ENCODE measurements around the gene SWAP70.

Gene SWAP70

DNA sequence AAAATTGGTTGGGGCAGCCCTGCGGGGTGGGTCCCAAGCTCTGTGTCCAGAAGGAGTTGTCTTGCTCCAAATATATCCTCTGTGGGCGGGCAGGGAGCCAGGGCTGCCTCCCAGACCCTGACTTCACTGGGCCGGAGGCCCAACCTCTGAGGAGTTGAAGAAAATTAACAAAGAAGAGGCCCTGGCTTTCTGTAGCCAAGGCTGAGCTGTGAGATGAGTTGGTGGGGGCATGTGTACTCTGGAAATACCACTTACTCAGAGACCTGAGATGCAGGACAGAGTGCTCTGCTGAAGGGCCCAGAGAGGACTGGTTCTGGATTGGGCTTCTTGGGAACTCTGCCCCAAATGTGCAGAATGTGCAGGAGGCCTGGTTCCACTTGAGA lies 96.3 kb downstream of the SWAP70 start:
- no peak overlapping the region for H3K9ac ChIP-seq (ENCODE audit: low read length)

DNA sequence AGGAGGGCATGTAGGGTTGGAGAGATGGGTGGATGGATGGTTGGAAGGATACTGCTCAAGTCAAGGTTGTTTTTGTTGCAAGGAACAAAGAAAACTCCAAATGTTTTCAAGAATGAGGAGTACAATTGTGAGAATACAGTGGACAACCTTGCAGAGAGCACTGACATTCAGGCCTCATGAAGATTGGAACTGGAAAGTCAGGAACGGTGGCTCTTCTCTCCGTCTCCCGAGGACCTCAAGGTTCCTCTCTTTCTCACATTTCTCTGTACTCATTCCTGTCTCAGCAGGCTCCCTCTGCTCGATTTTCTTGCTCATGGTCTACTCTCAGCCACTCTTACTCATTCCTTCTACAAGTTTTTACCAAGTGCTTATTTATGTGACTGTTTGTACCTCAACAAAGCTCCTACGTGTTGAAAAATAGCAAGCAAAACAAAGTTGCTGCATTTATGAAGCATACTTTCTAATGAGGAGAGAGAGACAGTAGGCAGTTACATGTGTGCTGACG lies 97.6 kb downstream of the SWAP70 start:
- H3K4me3 ChIP-seq (ENCODE audit: low read depth, low read length), result no peak overlapping the region
- H3K27me3 ChIP-seq (ENCODE audit: control insufficient read depth, insufficient read depth, low read length), result no peaks in the 10 kb centered on the region
- no peak overlapping the region for H3K27ac ChIP-seq (ENCODE audit: low read depth, low read length)
- no peaks in the 10 kb centered on the region for H3K36me3 ChIP-seq (ENCODE audit: control insufficient read depth, insufficient read depth, low read length)
- no peak overlapping the region for H3K9ac ChIP-seq (ENCODE audit: low read length)
- no peaks in the 10 kb centered on the region for H3K9me3 ChIP-seq (ENCODE audit: control insufficient read depth, insufficient read depth, low read depth, low read length)
- peaks cover 46% of the 10 kb centered on the region for H3K4me1 ChIP-seq (ENCODE audit: control insufficient read depth, insufficient read depth, low read length)

More for the DNA sequence above, 96.3 kb downstream of the SWAP70 start:
- H3K4me3 ChIP-seq (ENCODE audit: low read depth, low read length), result no peak overlapping the region
- H3K36me3 ChIP-seq (ENCODE audit: control insufficient read depth, insufficient read depth, low read length), result no peaks in the 10 kb centered on the region
- no peaks in the 10 kb centered on the region for H3K9me3 ChIP-seq (ENCODE audit: control insufficient read depth, insufficient read depth, low read depth, low read length)
- no peaks in the 10 kb centered on the region for H3K27me3 ChIP-seq (ENCODE audit: control insufficient read depth, insufficient read depth, low read length)
- H3K4me1 ChIP-seq (ENCODE audit: control insufficient read depth, insufficient read depth, low read length), result peaks cover 38% of the 10 kb centered on the region
- no peak overlapping the region for H3K27ac ChIP-seq (ENCODE audit: low read depth, low read length)

DNA sequence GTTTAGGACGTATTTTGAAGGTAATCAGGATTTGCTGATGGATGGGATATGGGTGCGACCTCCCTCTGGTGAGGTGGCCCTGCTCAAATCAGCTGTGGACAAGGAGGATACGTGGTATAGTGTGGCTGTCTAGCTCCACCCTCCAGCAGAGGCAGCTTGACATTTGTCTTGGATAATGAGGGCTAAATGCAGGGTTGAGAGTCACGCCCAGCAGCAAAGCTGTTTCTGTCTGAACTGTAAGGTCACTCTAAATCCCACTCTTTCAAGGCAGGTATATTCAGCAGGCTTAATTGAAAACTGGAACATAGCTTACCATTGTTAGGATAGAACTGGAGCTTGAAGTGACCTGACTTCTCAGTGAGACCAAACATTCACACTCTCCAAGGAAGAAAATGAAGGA lies 98.7 kb downstream of the SWAP70 start:
- no peaks in the 10 kb centered on the region for H3K9me3 ChIP-seq (ENCODE audit: control insufficient read depth, insufficient read depth, low read depth, low read length)
- H3K27me3 ChIP-seq (ENCODE audit: control insufficient read depth, insufficient read depth, low read length), result no peaks in the 10 kb centered on the region
- H3K36me3 ChIP-seq (ENCODE audit: control insufficient read depth, insufficient read depth, low read length), result no peaks in the 10 kb centered on the region
- peaks cover 38% of the 10 kb centered on the region for H3K4me1 ChIP-seq (ENCODE audit: control insufficient read depth, insufficient read depth, low read length)
- no peak overlapping the region for H3K27ac ChIP-seq (ENCODE audit: low read depth, low read length)
- no peak overlapping the region for H3K4me3 ChIP-seq (ENCODE audit: low read depth, low read length)
- H3K9ac ChIP-seq (ENCODE audit: low read length), result no peak overlapping the region

DNA sequence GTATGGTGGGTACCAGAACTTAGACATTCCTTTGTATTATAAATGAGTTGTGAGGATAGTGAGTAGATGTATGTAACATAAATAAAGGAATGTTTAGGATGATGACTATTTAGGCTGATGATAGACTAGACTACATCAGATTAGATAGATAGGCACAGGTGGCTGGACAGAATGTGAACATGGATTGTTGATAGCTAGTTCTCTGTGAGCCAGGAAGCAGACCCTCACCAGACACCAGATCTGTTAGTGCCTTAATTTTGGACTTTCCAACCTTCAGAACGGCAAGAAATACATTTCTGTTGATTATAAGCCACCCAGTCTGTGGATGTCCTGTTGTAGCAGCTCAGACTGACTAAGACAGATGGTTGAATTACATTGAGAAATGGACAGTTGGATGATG lies 99.4 kb downstream of the SWAP70 start:
- no peaks in the 10 kb centered on the region for H3K36me3 ChIP-seq (ENCODE audit: control insufficient read depth, insufficient read depth, low read length)
- no peak overlapping the region for H3K27ac ChIP-seq (ENCODE audit: low read depth, low read length)
- H3K9me3 ChIP-seq (ENCODE audit: control insufficient read depth, insufficient read depth, low read depth, low read length), result no peaks in the 10 kb centered on the region
- H3K27me3 ChIP-seq (ENCODE audit: control insufficient read depth, insufficient read depth, low read length), result no peaks in the 10 kb centered on the region
- H3K9ac ChIP-seq (ENCODE audit: low read length), result no peak overlapping the region
- H3K4me3 ChIP-seq (ENCODE audit: low read depth, low read length), result no peak overlapping the region
- peaks cover 34% of the 10 kb centered on the region for H3K4me1 ChIP-seq (ENCODE audit: control insufficient read depth, insufficient read depth, low read length)

DNA sequence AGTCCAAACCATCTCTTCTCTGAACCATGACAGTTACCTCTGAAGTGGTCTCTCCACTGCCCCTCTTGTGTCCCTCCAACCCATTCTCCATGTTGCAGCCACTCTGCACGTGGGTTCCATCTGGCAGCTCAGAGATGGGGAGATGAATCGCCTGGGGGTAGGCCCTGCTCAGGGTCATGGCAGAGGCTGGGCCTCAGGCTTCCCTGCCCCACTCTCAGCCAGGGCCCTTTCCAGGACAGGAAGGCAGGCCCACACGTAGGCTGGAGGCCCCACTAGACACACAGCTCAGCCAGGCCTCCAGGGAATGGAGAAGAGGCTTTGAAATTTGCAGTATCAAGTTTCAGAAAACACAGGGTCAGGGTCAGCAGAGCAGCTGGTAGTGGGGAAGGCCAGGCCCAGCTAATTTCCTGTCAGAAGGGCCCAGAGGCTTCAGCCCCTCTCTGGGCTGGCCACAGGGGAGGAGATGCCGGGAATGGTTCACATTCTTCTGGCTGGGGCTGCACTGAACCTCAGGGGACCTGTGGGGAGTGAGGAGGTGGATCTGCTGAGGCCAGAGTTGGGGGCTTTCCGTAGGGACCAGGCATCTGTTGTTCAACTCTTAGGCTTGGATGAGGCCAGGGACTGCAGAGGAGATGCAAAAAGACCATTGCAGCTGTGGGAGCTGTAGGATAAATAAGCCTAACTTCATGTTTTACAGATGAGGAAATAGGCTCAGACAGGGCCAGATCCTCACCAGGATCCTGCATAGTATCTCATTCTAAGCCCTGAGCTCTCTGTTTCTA lies 101.6 kb downstream of the SWAP70 start:
- Histone ChIP-seq H3K9me3 (ENCODE audit: control insufficient read depth, insufficient read depth, low read depth, low read length) (no peaks in the 10 kb centered on the region), H3K27me3 (ENCODE audit: control insufficient read depth, insufficient read depth, low read length) (no peaks in the 10 kb centered on the region), H3K9ac (ENCODE audit: low read length) (no peak overlapping the region), H3K27ac (ENCODE audit: low read depth, low read length) (peak overlapping the region; percentile 49; the same call in 1 of the 2 replicates), H3K36me3 (ENCODE audit: control insufficient read depth, insufficient read depth, low read length) (no peaks in the 10 kb centered on the region), H3K4me1 (ENCODE audit: control insufficient read depth, insufficient read depth, low read length) (peaks cover 21% of the 10 kb centered on the region), H3K4me3 (ENCODE audit: low read depth, low read length) (no peak overlapping the region; the same call in 1 of the 2 replicates)

DNA sequence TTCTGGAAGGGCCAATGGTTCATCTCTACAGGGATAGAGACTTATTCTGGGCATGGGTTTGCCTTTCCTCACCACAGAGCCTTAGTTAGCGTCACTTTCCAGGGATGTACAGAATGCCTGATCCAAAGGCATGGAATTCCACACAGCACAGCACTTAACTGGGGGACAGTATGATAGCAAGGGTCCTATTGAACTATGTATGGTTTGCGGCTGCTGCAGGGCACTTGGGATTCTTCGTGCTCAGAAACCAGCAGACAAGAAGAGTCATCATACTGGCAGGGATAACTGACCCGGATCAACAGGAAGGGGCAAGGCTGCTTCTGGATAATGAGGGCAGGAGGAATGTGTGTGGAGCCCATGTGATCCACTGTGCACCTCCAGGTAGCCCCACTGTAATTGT lies 105.7 kb downstream of the SWAP70 start:
- Histone ChIP-seq H3K4me1 (ENCODE audit: control insufficient read depth, insufficient read depth, low read length) (peaks cover 20% of the 10 kb centered on the region), H3K36me3 (ENCODE audit: control insufficient read depth, insufficient read depth, low read length) (no peaks in the 10 kb centered on the region), H3K4me3 (ENCODE audit: low read depth, low read length) (no peak overlapping the region), H3K9me3 (ENCODE audit: control insufficient read depth, insufficient read depth, low read depth, low read length) (no peaks in the 10 kb centered on the region), H3K27ac (ENCODE audit: low read depth, low read length) (no peak overlapping the region), H3K27me3 (ENCODE audit: control insufficient read depth, insufficient read depth, low read length) (no peaks in the 10 kb centered on the region), H3K9ac (ENCODE audit: low read length) (no peak overlapping the region)

DNA sequence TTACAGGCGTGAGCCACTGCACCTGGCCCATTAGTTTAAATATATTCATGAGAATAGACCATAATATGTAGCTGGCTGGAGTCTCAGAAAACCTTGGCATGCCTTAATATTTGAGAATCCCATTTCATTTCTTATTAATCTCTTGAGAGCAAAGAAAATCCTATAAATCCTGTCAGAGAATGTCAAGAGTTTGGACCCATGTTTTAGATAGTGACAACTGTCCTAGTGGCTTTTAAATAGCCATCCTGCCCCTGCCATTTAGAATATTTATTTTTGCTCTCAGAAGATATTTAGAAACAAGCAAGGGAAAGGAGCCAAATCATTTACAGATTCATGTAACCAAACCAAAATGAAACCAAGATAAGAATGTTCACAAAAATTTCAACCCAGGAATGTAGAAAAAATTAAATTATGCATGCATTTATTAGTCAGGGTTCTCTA lies 107.2 kb downstream of the SWAP70 start:
- H3K27me3 ChIP-seq (ENCODE audit: control insufficient read depth, insufficient read depth, low read length), result no peaks in the 10 kb centered on the region
- no peaks in the 10 kb centered on the region for H3K9me3 ChIP-seq (ENCODE audit: control insufficient read depth, insufficient read depth, low read depth, low read length)
- H3K36me3 ChIP-seq (ENCODE audit: control insufficient read depth, insufficient read depth, low read length), result no peaks in the 10 kb centered on the region
- H3K27ac ChIP-seq (ENCODE audit: low read depth, low read length), result no peak overlapping the region
- H3K9ac ChIP-seq (ENCODE audit: low read length), result no peak overlapping the region
- H3K4me1 ChIP-seq (ENCODE audit: control insufficient read depth, insufficient read depth, low read length), result peaks cover 19% of the 10 kb centered on the region
- no peak overlapping the region for H3K4me3 ChIP-seq (ENCODE audit: low read depth, low read length)

DNA sequence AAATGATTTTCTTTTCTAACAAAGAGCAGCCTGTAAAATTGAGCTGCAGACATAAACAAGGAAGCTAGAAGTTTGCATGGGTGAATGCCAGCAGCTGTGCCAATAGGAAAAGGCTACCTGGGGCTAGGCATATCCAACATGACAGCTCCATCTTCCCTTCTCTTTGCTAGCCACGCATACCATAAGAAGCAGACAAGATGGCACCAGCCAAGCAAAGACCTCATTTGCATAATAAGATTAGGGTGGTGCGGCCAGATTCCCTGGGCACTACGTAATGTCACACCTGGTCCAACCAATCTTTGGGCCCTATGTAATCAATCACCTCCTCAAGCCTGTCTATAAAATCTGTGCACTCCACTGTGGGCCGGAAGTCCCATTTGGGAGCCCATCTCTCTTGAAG lies 108.3 kb downstream of the SWAP70 start:
- H3K4me1 ChIP-seq (ENCODE audit: control insufficient read depth, insufficient read depth, low read length), result peaks cover 25% of the 10 kb centered on the region
- H3K27ac ChIP-seq (ENCODE audit: low read depth, low read length), result no peak overlapping the region
- H3K27me3 ChIP-seq (ENCODE audit: control insufficient read depth, insufficient read depth, low read length), result no peaks in the 10 kb centered on the region
- no peak overlapping the region for H3K9ac ChIP-seq (ENCODE audit: low read length)
- H3K36me3 ChIP-seq (ENCODE audit: control insufficient read depth, insufficient read depth, low read length), result no peaks in the 10 kb centered on the region
- no peaks in the 10 kb centered on the region for H3K9me3 ChIP-seq (ENCODE audit: control insufficient read depth, insufficient read depth, low read depth, low read length)
- no peak overlapping the region for H3K4me3 ChIP-seq (ENCODE audit: low read depth, low read length)

DNA sequence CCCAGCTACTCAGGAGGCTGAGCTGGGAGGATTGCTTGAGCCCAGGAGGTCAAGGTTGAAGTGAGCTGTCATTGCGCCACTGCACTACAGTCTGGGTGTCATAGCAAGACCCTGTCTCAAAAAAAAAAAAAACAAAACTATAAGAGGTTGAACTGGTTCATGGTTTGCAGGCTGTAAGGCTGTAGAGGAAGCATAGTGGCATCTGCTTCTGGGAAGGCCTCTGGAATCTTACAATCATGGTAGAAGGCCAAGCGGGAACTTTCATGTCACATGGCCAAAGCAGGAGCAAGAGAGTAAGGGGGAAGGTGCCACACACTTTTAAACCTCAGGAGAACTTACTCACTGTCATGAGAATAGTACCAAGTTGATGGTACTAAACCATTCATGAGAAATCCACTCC lies 109.6 kb downstream of the SWAP70 start:
- Histone ChIP-seq H3K9me3 (ENCODE audit: control insufficient read depth, insufficient read depth, low read depth, low read length) (no peaks in the 10 kb centered on the region), H3K9ac (ENCODE audit: low read length) (no peak overlapping the region), H3K36me3 (ENCODE audit: control insufficient read depth, insufficient read depth, low read length) (no peaks in the 10 kb centered on the region), H3K4me1 (ENCODE audit: control insufficient read depth, insufficient read depth, low read length) (peaks cover 30% of the 10 kb centered on the region), H3K27ac (ENCODE audit: low read depth, low read length) (no peak overlapping the region), H3K4me3 (ENCODE audit: low read depth, low read length) (no peak overlapping the region), H3K27me3 (ENCODE audit: control insufficient read depth, insufficient read depth, low read length) (no peaks in the 10 kb centered on the region)

DNA sequence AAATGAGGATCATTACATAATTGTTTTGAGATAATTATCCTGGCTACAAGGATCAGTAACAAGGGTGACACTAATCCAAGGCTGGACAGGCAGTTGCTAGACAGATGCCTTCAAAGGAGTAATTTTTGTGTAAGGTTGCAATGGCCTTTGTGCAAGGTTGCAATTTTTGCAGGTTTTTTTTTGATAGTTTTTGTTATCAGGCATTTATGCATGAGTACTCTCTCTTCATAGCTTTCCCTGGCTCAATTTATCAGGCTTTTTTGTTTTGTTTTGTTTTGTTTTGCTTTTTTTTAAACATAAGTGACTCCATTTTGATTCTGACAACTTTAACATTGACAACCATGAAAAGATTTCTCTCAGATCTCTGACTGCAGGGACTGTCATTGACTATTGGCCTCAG lies 110.2 kb downstream of the SWAP70 start:
- Histone ChIP-seq H3K27ac (ENCODE audit: low read depth, low read length) (no peak overlapping the region), H3K27me3 (ENCODE audit: control insufficient read depth, insufficient read depth, low read length) (no peaks in the 10 kb centered on the region), H3K9ac (ENCODE audit: low read length) (no peak overlapping the region), H3K9me3 (ENCODE audit: control insufficient read depth, insufficient read depth, low read depth, low read length) (no peaks in the 10 kb centered on the region), H3K4me3 (ENCODE audit: low read depth, low read length) (no peak overlapping the region), H3K36me3 (ENCODE audit: control insufficient read depth, insufficient read depth, low read length) (no peaks in the 10 kb centered on the region), H3K4me1 (ENCODE audit: control insufficient read depth, insufficient read depth, low read length) (peaks cover 30% of the 10 kb centered on the region)

DNA sequence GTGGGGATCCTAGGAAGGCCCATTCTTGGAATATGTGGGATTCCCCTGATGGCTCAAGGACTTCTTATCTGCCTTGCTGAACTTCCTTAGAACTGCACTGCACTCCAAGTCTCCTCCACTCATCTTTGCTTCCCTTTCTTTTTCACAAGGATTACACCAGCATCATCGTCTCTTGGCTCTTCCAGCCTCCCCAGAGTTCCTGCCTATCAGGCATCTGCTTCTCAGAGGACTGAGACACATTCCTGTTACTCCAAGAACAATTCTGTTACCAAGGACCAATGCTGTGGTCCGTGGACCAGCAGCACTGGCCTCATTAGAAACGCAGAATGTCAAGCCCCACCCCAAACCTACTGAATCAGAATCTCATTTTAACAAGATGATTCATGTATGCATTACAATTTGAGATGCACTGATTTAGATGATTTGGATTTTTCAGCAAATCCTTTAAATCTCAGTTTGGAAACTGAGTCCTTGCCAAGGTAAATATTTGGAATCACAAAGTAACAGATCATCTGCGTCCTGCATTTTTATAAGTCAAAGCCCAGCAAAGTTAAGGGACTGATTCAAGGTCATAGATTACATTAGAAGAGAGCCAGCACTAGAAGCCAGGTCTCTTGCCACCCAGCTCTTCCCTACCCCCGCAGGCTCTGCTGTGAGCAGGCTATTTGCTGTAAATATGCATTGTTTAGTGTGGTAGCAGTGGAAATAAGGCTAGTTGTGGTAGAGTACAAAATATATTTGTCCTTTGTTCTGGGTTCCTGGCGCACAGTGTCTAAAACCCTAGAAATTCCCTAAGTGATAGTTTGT lies 110.9 kb downstream of the SWAP70 start:
- H3K36me3 ChIP-seq (ENCODE audit: control insufficient read depth, insufficient read depth, low read length), result peaks cover 6% of the 10 kb centered on the region
- no peak overlapping the region for H3K4me3 ChIP-seq (ENCODE audit: low read depth, low read length)
- H3K27ac ChIP-seq (ENCODE audit: low read depth, low read length), result no peak overlapping the region
- no peaks in the 10 kb centered on the region for H3K9me3 ChIP-seq (ENCODE audit: control insufficient read depth, insufficient read depth, low read depth, low read length)
- no peak overlapping the region for H3K9ac ChIP-seq (ENCODE audit: low read length)
- no peaks in the 10 kb centered on the region for H3K27me3 ChIP-seq (ENCODE audit: control insufficient read depth, insufficient read depth, low read length)
- H3K4me1 ChIP-seq (ENCODE audit: control insufficient read depth, insufficient read depth, low read length), result peaks cover 30% of the 10 kb centered on the region
